Keratinocyte (primary cell): ENCODE data around the gene MARS1. TPM values are rescaled to one million over a fixed set of nuclear protein-coding genes. Genes with fewer than 3 reads are reported as not detected.

Source experiments
- DNase-seq: peaks from one replicate; pipeline ENCODE4 v3.0.0-alpha.2; 2011; ENCODE audit warnings: low read depth, missing footprints, low spot score
- FAIRE-seq: peaks from 2 replicates; lab custom pipeline; 2011; peaks lifted over from hg19 to GRCh38; lab: Jason Lieb, UNC
- H2AFZ ChIP-seq: 2 replicates; pipeline ENCODE4 v1.6.0; 2012; ENCODE audit warnings: low read length, control low read depth, inconsistent platforms; ENCODE audit not compliant: control insufficient read depth
- H3K27ac ChIP-seq: 2 replicates; pipeline ENCODE4 v1.5.1; 2011; ENCODE audit warnings: low read length; ENCODE audit not compliant: control insufficient read depth, insufficient read depth
- H3K27me3 ChIP-seq: 3 replicates; pipeline ENCODE4 v1.6.0; 2011; ENCODE audit warnings: low read length; ENCODE audit not compliant: control insufficient read depth, insufficient read depth; ENCODE audit errors: extremely low read depth
- H3K36me3 ChIP-seq, 2 experiments: 2 replicates in 1 of 2; 3 replicates in 1 of 2; pipeline ENCODE4 v1.5.1; 2011; ENCODE audit warnings: low read length in 2 of 2, mild to moderate bottlenecking in 1 of 2; ENCODE audit not compliant: control insufficient read depth in 2 of 2, insufficient read depth in 2 of 2; ENCODE audit errors: extremely low read depth in 1 of 2
- H3K4me1 ChIP-seq: 3 replicates; pipeline ENCODE4 v1.5.1; 2011; ENCODE audit warnings: low read length; ENCODE audit not compliant: control insufficient read depth, insufficient read depth; ENCODE audit errors: extremely low read depth
- H3K4me2 ChIP-seq: 3 replicates; pipeline ENCODE4 v1.6.0; 2011; ENCODE audit warnings: low read depth, low read length; ENCODE audit not compliant: control insufficient read depth, insufficient read depth; ENCODE audit errors: extremely low read depth
- H3K4me3 ChIP-seq, 3 experiments: fragments of 200-600 bp in 1 of 3; sonication (generic) in 1 of 3; 2 replicates in 2 of 3; 3 replicates in 1 of 3; pipeline ENCODE4 v1.5.1; 2011 to 2016; ENCODE audit warnings: low read length in 3 of 3, mild to moderate bottlenecking in 3 of 3, control low read depth in 2 of 3, inconsistent platforms in 1 of 3, low read depth in 1 of 3, mixed read lengths in 1 of 3, mixed run types in 1 of 3, moderate library complexity in 1 of 3; ENCODE audit not compliant: control insufficient read depth in 2 of 3, insufficient read depth in 2 of 3; ENCODE audit errors: extremely low read depth in 1 of 3
- H3K79me2 ChIP-seq: 2 replicates; pipeline ENCODE4 v1.6.0; 2012; ENCODE audit warnings: low read length; ENCODE audit not compliant: control insufficient read depth, insufficient read depth
- H3K9ac ChIP-seq: 3 replicates; pipeline ENCODE4 v1.6.0; 2011; ENCODE audit warnings: low read length; ENCODE audit not compliant: control insufficient read depth, insufficient read depth; ENCODE audit errors: extremely low read depth
- H3K9me1 ChIP-seq: 3 replicates; pipeline ENCODE4 v1.6.0; 2011; ENCODE audit warnings: low read length; ENCODE audit not compliant: control insufficient read depth, insufficient read depth; ENCODE audit errors: extremely low read depth
- H3K9me3 ChIP-seq: 2 replicates; pipeline ENCODE4 v1.5.1; 2012; ENCODE audit warnings: low read depth, low read length; ENCODE audit not compliant: control insufficient read depth
- H4K20me1 ChIP-seq: 3 replicates; pipeline ENCODE4 v1.6.0; 2011; ENCODE audit warnings: low read length; ENCODE audit not compliant: control insufficient read depth, insufficient read depth; ENCODE audit errors: extremely low read depth
- EZH2 ChIP-seq: IDR thresholded peaks from one replicate; pipeline ENCODE4 v1.6.1; 2012; ENCODE audit warnings: inconsistent platforms, mild to moderate bottlenecking, low read length, moderate library complexity
- dilution Hi-C: fragments of 300-500 bp; cut with MboI; formaldehyde crosslinking; loops from one replicate; pipeline ENCODE4 v1.7.0; 2020; ENCODE audit warnings: low sequenced_read_pairs; ENCODE audit not compliant: extremely low pct_ligation_motif_present
- polyA plus RNA-seq, 5 experiments: library from polyadenylated mRNA; depleted of rRNA in 3 of 5; stranded (reverse) in 3 of 5; stranded (forward) in 1 of 5; unstranded in 1 of 5; fragments of >200 nt; gene quantifications; 1 replicate in 1 of 5; 2 replicates in 3 of 5; 3 replicates in 1 of 5; pipeline versions ENCODE4 v1.2.1 to v1.2.3, GENCODE V29; 2011 to 2012; ENCODE audit warnings: missing spikeins in 2 of 5, low read depth in 1 of 5, low replicate concordance in 1 of 5
- TF ChIP-seq, protein P1 (sequence below), 3 experiments: IDR thresholded peaks in 1 of 3; conservative IDR thresholded peaks in 1 of 3; optimal IDR thresholded peaks in 1 of 3; 2 replicates in 2 of 3; 3 replicates in 1 of 3; pipeline versions ENCODE3 to v1.5.1; 2011; ENCODE audit warnings: low read length in 3 of 3, mild to moderate bottlenecking in 3 of 3, moderate library complexity in 2 of 3, control low read depth in 1 of 3, inconsistent platforms in 1 of 3; ENCODE audit not compliant: insufficient read depth in 2 of 3; ENCODE audit errors: extremely low read depth in 1 of 3

The MARS1 gene
- polyA plus RNA-seq, 1 donor (not counting 4 experiments of a cell fraction or from before 2014, with no cell fraction given): 125 TPM

- Histone ChIP-seq H4K20me1 (no peaks in the 10 kb centered on the region), H3K4me3 (no peak overlapping the region), H2AFZ (no peak overlapping the region), H3K9me3 (no peaks in the 10 kb centered on the region), H3K36me3 (no peaks in the 10 kb centered on the region), H3K4me1 (peaks cover 3% of the 10 kb centered on the region), H3K79me2 (no peaks in the 10 kb centered on the region), H3K27me3 (peaks cover 89% of the 10 kb centered on the region), H3K4me2 (no peak overlapping the region), H3K9me1 (no peaks in the 10 kb centered on the region), H3K27ac (no peak overlapping the region), H3K9ac (no peak overlapping the region)
- dilution Hi-C loops: no loop called here
- TF ChIP-seq, protein P1, sequence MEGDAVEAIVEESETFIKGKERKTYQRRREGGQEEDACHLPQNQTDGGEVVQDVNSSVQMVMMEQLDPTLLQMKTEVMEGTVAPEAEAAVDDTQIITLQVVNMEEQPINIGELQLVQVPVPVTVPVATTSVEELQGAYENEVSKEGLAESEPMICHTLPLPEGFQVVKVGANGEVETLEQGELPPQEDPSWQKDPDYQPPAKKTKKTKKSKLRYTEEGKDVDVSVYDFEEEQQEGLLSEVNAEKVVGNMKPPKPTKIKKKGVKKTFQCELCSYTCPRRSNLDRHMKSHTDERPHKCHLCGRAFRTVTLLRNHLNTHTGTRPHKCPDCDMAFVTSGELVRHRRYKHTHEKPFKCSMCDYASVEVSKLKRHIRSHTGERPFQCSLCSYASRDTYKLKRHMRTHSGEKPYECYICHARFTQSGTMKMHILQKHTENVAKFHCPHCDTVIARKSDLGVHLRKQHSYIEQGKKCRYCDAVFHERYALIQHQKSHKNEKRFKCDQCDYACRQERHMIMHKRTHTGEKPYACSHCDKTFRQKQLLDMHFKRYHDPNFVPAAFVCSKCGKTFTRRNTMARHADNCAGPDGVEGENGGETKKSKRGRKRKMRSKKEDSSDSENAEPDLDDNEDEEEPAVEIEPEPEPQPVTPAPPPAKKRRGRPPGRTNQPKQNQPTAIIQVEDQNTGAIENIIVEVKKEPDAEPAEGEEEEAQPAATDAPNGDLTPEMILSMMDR (optimal IDR thresholded peaks at IDR 0.05 in 1 of 3, IDR thresholded peaks at IDR 0.05 in 1 of 3, conservative IDR thresholded peaks at IDR 0.05 in 1 of 3; ENCODE audit: extremely low read depth in 1 of 3, insufficient read depth in 2 of 3, low read length in 3 of 3): no peak
- no peak for TF ChIP-seq EZH2
- DNase-seq (no peak), FAIRE-seq (no peak)
These were observed 14.5 kb upstream of the MARS1 start for GRCh38 chr12:57473392-57473791.

DNA sequence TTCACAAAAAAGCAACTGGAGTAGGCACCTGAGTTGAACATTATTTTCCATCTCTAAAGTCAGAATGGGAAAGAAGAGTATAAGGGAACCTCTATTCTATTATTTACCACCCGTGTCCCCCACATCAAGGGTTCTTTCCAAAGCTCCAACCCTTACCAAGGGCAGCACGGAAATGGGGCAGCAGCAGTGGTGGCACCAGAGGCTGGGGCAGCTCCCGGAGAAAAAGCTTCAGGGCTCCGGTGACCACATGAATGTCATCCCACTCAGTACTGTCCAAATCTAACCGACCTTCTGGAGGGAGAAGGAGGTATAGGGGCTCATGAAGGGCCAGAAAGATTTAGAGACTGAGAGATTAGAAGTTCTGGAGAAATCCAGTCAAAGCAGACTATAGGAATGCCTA, 14.0 kb upstream of the MARS1 start:
- Histone ChIP-seq H3K79me2 (no peaks in the 10 kb centered on the region), H3K4me1 (peaks cover 3% of the 10 kb centered on the region), H3K9me1 (no peaks in the 10 kb centered on the region), H3K27ac (no peak overlapping the region), H3K27me3 (peaks cover 89% of the 10 kb centered on the region), H3K4me3 (no peak overlapping the region), H2AFZ (no peak overlapping the region), H3K36me3 (no peaks in the 10 kb centered on the region), H3K9me3 (no peaks in the 10 kb centered on the region), H3K9ac (no peak overlapping the region), H4K20me1 (no peaks in the 10 kb centered on the region), H3K4me2 (no peak overlapping the region)
- dilution Hi-C loops: no loop called here
- no peak for FAIRE-seq
- no peak for TF ChIP-seq EZH2
- TF ChIP-seq, protein P1 (optimal IDR thresholded peaks at IDR 0.05 in 1 of 3, IDR thresholded peaks at IDR 0.05 in 1 of 3, conservative IDR thresholded peaks at IDR 0.05 in 1 of 3; ENCODE audit: extremely low read depth in 1 of 3, insufficient read depth in 2 of 3, low read length in 3 of 3): no peak
- DNase-seq: no peak
